GM19043 (cell line): Measurements from ENCODE around the gene ADRA2B.

Experiments used
- ATAC-seq: cut with Tn5 transposase; IDR thresholded peaks from one replicate; pipeline ENCODE4 v1.9.1; 2021; ENCODE audit warnings: low read depth; ENCODE audit not compliant: unreplicated experiment

ADRA2B gene

DNA sequence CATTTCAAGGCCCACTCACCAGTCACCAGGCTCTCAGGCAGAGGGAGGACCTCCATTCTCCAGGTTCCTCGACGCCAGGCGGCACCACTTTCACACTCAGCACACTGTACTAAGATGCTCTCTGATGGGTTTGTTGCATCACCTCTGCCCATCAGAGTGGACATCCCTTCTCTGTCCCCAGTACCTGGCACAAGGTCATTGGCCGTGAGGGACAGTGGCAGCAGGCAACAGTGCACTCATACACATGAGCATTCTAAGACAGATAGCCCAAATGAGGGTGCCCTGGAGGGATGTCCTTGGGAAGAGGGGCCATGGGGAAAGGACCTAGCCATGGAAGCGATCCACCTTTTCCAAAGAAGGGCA is 3.0 kb upstream of the ADRA2B start:
- ATAC-seq = no peak

DNA sequence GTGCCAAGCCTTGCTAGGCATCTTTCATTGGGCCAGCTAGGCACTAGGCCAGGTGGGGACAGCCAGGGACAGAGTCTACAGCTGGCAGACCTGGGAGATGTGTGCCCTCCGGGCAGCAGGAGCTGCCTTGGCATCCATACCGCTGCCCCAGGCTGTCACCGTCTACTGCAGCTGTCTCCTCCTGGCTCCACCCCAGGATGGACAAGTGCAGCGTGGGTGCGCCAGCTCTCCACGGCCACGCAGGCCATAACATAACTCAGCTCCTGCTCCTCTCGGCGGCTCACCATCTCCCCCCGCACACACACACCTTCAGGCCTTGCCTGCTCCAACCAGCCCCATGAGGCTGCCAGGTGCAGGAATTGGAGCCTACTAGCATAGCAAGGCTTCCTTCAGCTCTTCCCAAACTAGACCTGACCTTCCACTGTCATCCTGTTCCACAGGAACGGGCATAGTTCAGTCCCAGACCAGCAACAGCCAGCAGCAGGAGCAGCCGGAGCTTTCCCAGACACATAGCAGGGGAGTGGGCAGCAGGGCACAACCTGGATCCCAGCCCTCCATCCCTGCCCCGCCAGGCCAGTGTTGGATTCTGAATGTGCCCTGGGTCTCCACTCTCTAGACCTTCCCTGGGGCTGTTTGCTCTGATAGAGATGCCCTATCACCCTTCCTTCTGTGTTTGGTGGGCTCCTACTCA is 2.5 kb upstream of the ADRA2B start:
- no peak for ATAC-seq

DNA sequence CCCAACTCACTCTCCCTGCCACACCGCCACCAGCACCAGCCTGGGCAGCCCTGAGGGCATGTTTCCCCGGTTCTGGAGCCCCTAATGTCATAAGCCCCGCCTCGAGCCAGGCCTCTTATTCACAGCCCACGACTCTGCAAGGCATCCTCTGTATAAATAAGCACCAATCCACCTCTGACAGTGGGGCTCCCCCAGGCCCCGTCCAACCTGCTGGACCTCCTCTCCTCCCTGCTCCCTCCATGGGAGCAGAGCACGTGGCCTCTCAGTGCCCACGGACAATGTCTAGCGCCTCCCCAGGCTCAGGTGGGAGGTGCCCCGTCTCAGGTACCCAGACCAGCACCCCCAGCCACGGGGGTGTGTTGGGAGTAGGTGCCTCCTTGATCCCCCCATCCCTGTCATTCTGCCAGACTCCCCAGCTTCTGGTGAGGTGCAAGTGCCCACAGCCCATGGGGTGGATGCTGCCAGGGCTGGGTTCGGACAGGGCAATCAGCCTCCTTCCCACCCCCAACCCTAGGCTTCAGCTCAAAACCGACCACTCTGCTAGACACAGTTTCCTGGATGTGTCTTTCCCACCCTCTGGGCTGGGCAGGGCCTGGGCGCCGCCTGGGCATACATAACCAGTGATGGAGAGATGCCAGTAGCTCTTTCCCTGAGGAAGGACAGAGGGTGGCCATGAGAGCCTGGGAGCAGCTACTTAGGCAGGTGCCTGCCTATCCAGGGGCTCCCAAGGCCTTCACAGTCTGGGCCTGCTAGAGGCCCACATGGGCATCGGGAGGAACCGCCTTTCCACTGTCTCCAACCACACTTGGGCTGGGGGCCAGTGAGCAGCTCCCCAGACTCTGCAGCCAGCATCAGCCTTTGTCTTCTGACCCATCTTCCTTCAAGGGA is 1.6 kb upstream of the ADRA2B start:
- ATAC-seq = no peak

DNA sequence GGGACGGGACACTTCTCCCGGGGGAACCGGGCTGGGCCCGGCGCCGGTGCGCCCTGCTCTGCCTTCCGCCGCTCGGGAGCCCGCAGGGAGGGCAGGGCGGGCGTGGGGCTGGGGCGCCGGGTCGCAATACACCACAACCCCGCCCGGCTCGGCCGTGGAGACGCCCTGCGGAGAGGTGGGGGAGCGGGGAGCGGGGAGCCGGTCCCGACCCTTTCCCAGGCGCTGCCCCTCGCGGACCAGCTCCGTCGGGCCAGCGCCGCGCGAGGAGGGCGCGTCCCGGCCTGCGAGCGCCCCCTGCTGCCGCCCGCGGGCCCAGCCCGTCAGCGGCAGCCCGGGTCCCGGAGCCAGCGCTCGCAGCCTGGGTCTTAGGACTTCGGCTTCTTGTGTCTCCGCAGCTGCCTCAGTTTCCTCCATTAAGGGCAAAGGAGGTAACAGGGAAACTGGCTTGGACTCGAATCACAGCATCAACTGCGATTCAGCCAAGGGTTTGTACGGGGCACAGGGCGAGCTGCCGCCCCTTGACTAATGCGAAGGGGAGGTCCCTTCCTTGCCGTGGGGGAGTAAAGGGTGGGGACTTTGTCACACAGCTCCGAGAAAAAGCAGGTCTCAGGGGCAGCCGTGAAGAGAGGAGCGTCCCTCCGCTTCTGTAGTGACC is 635 bp upstream of the ADRA2B start:
- ATAC-seq = peak; percentile 58

DNA sequence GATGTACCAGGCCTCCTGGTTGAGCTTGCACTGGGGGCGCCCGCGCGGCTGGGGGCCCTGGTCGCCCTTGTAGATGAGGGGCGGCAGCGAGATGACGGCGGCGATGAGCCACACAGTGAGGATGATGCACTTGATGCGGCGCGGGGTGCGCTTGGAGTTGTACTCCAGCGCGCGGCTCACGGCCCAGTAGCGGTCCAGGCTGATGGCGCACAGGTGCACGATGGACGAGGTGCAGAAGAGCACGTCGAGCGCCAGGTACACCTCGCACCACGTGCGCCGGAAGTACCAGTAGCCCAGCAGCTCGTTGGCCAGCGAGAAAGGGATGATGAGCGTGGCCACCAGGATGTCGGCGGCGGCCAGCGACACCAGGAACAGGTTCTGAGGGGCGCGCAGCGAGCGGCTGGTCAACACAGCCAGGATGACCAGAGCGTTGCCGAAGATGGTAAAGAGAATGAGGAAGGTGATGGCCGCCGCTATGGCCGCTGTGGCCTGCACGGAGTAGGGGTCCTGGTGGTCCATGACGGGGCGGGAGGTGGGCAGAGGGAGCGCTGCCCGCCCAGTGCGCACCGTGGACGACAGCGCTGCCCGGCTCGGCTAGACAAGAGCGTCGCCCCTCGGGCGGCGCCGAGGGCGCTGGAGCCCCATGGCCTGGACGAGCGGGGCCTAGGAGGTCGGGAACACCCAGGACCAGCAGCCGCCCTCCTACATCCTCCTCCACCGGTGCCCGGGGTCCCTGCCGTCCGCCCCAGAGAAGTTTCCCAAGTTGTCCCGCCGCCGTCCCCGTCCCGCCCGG is 544 bp downstream of the ADRA2B start:
- ATAC-seq = no peak

DNA sequence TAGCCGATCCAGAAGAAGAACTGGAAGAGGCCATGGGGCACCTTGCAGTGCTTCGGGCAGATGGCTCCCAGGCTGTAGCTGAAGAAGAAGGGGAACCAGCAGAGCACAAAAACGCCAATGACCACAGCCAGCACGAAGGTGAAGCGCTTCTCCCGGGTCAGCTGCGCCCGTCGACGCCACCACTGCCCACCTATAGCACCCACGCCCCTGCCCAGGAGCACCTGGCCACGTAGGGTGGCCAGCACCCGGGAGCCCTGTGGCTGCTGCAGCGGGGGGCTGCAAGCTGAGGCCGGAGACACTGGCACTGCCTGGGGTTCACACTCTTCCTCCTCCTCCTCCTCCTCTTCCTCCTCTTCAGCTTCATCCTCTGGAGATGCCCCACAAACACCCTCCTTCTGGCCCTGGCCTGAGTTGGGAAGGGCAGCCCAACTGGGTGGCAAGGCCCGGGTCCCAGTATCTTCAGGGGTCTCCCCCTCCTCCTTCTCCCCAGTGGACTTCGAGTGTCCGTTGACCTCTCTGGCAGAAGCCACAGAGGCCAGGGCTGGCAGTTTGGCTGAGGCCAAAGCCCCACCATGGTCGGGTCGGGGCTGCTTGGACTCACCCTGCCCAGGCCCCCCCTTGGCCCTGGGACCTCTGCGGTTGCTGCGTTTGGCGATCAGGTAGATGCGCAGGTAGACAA is 1.3 kb downstream of the ADRA2B start:
- ATAC-seq = no peak

DNA sequence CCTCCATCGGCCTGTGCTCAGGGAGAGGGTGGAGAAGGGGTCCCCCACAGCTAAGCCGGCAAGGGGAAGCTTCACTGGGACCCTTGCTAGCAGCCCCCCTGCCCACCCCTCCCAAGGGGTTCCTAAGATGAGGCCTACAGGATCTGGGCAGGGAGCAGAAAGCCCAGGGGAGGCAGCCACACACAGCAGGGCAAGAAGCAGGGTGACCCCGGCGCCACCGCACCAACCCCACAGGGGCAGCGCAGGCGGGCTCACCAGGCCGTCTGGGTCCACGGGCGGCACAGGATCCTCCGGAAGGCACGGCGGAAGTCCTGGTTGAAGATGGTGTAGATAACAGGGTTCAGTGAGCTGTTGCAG is 1.8 kb downstream of the ADRA2B start:
- no peak for ATAC-seq

DNA sequence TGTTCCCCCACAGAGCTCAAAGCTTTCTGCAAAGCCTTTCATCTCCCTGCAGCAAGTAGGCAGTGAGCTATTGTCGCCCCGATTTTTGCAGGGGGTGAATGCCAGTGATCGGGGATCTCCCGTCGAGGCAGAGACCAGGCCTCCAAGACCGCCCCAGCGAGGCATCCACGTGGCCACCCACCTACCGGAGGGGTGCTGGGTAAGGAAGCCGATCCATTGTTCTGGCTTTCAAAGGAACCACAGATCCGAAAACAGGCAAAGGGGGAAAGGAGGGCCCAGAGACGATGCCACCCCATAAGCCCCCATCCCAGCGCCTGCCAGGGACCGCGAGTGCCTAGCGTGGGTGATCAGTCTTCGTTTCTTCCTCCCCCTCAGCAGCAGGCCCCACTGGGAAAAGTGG is 2.4 kb downstream of the ADRA2B start:
- no peak for ATAC-seq

DNA sequence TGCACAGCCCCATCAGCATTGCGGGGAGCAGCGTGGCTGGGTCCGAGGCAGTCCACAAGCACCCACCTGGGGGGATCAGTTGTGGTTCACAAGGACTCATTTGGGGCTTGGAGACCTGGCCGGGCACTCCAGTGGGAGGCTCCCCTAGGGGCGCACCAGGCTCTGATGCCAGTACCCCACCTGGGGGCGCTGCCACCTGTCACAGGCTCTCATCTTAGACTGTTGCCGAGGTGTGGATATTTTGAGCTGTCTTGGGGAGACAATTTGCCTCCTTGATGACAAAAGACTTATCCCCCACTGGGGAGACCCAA is 3.0 kb downstream of the ADRA2B start:
- ATAC-seq = no peak

DNA sequence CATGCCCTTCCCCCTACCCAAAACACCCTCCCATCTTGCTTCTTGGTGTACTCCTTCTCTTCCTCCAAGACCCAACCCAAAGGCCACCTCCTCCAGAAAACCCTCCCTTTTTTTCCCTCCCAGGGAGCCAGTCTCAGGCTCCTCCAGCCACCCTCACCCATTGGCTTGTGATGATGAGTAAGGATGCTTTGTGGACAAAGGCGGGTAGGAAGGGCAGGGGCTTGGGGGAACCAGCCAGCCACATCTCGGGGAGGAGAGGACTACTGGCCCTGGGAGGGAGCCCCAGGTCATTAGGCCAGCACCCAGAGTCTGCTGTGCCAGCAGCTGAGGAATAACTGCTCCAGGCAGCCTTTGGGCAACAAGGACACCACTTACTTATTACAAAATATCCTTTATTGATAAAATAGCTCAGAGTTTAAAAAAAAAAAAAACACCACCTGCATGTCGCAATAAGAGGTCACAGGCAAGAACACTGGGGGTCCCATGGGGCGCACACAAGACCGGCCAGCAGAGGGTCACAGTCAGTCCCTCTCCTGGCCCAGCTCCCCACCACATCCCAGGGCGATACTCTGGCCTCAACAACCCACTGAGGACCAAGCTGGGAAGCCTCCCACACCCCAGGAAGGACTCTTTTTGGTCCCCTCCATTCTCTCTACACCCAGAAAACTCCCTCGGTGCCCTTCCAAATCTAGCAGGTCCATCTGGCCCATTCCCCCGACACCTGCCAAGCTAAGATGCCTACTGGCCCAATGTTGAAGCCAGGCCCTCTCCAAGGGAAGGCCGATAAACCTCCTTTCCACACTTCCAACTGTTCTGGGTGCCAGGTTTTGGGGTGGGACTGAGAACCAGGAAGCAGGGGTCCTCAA is 3.6 kb downstream of the ADRA2B start:
- no peak for ATAC-seq

DNA sequence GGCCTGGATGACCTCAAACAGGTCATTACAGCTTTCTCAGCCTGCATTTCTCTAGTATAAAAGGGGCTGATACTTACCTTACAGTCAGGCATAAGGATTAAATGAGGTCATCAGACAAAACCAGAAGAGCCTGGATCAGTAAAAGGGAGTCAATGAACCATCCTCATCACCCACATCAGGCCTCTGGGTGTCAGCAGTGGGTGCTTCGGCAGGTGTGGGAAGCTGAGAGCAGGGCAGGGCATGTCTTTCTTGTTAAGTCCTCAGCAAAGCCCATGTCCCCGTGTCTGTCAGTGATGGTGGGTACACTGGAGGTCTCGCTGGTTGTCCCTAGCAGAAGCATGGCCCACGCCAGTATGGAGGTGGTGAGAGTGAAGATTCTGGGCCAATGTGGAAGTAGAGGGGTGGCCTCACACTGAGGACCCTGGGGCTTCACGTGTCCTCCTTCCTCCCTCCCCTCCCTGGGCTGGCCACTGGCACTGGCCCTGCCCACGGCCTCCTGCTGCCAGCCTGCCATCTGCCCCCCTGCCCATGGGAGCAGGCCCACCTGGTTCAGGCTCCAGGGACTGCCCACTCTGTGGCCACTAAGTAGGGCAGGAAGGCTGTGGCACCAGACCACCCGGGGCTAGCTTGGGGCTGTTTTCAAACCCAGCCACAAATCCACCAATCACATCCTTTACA is 4.4 kb downstream of the ADRA2B start:
- ATAC-seq = no peak

DNA sequence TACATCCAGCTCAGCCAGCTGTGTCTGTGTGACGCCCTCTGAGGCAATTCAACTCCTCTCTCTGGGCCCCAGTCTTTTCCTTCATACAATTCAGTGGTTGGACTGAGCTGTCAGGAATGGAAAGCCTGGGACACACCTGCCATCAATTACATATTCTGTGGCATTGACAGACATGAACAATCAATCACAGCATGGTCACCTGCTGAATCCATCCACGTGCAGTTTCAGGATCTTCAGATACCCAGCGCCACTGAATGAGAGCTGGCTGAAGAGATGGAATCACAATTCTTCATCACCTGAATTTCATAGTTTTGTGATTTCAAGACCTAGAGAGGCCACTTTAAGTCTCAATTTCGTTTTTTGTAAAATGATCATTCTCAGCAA is 5.1 kb downstream of the ADRA2B start:
- no peak for ATAC-seq

DNA sequence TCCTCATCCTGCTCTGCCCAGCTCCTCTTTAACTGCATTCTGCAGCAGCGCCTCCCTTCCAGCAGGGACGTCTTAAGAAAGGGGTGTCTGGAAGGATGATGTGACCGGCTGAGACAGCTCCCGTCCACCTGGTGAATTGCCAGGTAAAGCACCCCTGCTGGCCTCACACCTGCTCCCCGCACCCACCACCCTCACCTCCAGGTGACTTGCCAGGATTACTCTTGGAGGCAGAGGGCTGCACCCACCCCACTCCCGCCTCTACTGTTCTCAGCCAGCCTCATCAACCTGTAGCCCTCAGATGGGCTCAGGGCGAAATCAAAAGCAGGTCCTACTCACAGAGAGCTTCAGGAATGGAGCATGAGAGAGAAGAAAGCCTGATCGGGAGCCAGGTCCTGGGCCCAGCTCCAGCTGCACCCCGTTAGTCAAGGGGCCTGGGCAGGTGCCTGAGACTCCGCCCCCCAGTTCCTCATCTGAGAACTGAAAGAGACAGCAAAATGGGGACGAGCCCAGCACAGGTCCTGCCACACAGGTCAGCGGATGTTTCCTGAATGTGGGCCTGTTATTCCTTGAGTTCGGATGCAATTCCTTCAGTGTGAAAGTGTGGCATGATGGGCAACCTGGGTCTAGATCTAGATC is 5.6 kb downstream of the ADRA2B start:
- no peak for ATAC-seq

DNA sequence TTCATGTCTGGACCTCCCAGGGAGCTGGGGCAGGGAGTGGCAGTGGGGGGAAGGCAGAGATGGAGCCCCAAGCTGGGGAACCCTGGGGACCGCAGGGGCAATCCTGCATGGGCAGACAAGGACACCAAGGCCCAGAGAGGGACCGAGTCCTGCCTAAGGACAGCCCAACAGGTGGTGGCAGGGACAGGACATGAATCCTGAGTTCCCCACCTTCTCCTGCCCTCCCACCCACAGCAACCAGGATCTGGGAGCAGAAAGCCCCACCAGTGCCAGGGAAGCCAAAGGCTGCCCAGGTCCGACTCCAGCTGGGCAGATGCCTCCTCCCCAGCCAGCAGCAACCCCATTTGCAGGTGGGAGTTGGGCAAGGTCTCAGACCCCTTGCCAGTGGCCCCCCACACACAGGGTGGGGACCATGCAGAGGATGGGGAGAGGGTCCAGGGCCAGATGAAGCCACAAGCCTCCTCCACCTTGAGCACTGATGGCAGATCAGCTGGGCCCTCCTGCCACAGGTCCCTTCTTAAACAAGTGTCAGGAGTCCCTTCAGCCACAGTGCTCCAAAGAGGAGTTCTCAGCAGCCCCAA is 6.3 kb downstream of the ADRA2B start:
- no peak for ATAC-seq

DNA sequence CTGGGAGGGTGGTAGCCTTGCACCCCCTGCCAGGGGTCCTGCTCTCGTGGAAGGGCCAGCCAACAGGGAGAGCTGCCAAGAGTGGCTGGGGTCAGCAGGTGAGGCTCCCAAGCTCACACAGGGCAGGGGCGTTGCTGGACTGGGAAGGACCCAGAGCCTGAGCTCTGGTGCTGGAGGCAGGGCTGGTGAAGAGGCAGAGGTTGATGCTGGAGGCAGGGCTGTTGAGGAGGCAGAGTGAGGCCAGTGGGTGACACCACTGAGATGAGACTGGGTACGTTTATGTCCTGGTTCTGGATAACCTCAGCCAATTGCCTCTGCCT is 7.0 kb downstream of the ADRA2B start:
- ATAC-seq = no peak

DNA sequence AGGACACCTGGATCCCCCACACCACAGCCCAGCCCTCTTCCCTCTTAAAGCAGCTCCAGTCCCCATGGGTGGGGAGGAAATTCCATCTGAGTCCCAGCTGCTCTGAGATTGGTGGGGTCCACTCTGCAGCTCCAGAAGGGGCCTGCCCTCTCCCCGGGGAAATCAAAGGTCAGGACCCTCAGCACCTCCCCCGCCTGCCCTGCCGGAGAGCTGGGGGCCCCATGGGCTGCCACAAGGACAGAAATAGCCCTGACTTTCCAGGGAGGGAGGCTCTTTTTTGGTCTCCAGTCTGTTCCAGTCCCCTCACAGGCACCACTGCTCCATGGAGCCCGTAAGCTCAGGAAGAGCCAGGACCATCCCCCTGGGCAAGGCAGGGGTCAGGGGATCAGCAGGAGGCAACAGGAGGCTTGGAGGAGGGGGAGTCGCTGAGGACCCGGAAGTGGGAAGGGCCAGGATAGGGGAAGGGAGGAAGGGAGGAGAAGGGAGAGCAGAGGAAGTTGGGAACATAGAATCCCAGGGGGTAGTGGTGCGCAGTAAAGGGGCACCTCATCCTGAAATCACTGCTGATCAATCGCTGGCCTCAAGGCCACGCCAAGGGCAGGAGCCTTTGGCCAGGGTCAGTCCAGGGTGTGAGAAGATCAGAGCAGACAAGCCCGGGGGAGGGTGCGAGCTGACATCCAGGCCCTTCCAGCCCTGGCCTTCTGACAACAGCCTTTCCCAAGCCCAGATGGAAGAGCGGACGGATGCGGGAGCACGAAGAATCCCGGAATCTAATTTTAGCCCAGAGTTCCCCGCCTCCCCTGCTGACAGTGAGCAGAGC is 7.6 kb downstream of the ADRA2B start:
- ATAC-seq = no peak

DNA sequence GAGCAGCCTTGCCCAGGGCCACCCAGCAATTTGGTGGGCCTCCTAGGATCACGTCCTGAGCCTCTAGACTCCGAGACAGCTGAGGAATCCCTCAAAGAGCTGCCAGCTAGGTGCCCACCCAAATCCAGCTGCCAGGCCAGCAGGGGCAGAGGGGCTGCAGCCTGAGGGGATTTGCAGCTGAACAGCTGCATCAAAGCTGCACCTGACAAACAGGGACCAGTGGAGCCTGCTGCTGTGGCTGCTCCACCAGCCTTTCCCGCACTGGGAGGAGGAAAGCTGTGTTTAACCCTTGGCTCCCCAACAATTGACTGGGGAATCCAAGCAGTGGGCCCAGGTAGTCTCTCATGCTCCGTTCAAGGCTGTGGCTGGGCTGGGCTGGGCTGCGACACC is 8.2 kb downstream of the ADRA2B start:
- ATAC-seq = no peak

DNA sequence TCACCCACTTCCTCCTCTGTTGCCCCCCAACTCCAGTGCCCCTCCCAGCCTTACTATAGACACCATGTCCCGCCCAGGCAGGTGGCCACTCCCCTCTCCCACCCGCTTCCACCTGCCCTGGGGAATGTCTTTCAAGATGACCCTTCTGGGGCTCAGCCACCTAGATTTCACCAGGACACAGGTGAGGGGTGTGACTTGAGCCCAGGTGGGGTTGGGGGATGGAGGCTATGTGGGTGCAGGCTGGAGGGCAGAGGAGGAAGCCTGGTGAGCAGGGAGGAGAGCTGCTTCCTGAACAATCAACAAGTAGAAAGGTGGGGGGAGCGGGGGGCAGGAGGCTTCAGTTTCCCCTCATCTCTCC is 8.7 kb downstream of the ADRA2B start:
- ATAC-seq = no peak
